GM12878 (cell line): ENCODE data around the gene SNAPC4. TPM values are rescaled to one million over a fixed set of nuclear protein-coding genes. Genes with fewer than 3 reads are reported as not detected.

ENCODE experiments used
- ATAC-seq: fragments of 200-7000 bp; cut with Tn5 transposase; 3 replicates; pipeline ENCODE4 v1.9.1; 2020; ENCODE audit warnings: mild to moderate bottlenecking, moderate library complexity
- BruUV-seq: library from RNA; stranded (reverse); fragments of 400-500 nt; replicated peaks from 2 replicates; lab custom pipeline; 2021; lab: Mats Ljungman, UMichigan
- CTCF ChIA-PET: fragments of 300-600 bp; sonication (Branson Sonifier 250); formaldehyde crosslinking; extraction: SDS; loops from one replicate; lab custom pipeline; 2021; ENCODE audit warnings: inconsistent platforms; lab: Yijun Ruan, JAX
- POLR2A ChIA-PET: fragments of 350-600 bp; formaldehyde crosslinking; extraction: SDS; loops from one replicate; lab custom pipeline; 2021; ENCODE audit warnings: inconsistent platforms; lab: Charles Lee
- RAD21 ChIA-PET: fragments of 300-600 bp; sonication (Branson Sonifier 250); formaldehyde crosslinking; loops from one replicate; lab custom pipeline; 2023; ENCODE audit warnings: antibody characterized with exemption; ENCODE audit not compliant: unreplicated experiment; lab: Charles Lee
- SMC1A ChIA-PET: fragments of 300-600 bp; sonication (Branson Sonifier 250); formaldehyde crosslinking; loops from one replicate; lab custom pipeline; 2023; ENCODE audit not compliant: unreplicated experiment, uncharacterized antibody; lab: Charles Lee
- DNase-seq: peaks from one replicate; pipeline ENCODE4 v3.0.0-alpha.2; 2011; ENCODE audit warnings: low read depth, low spot score
- FAIRE-seq: peaks from 3 replicates; lab custom pipeline; 2011; peaks lifted over from hg19 to GRCh38; lab: Jason Lieb, UNC
- H2AFZ ChIP-seq: 2 replicates; pipeline ENCODE4 v1.6.0; 2011; ENCODE audit warnings: low read depth, low read length, control low read depth; ENCODE audit not compliant: control insufficient read depth
- H3K27ac ChIP-seq: 2 replicates; pipeline ENCODE4 v1.5.1; 2011; ENCODE audit warnings: control low read depth; ENCODE audit not compliant: control insufficient read depth, insufficient read depth
- H3K27me3 ChIP-seq, 2 experiments: replicated peaks in 1 of 2; 2 replicates each; pipeline versions ENCODE4 v1.6.0 to v1.6.1; 2011; ENCODE audit warnings: low read length in 1 of 2; ENCODE audit not compliant: control insufficient read depth in 2 of 2, insufficient read depth in 2 of 2
- H3K36me3 ChIP-seq, 2 experiments: 2 replicates each; pipeline ENCODE4 v1.5.1; 2011; ENCODE audit warnings: low read length in 1 of 2; ENCODE audit not compliant: control insufficient read depth in 2 of 2, insufficient read depth in 2 of 2
- H3K4me1 ChIP-seq: 2 replicates; pipeline ENCODE4 v1.6.1; 2011; ENCODE audit warnings: mild to moderate bottlenecking, low read length, moderate library complexity, mixed read lengths; ENCODE audit not compliant: control insufficient read depth, insufficient read depth
- H3K4me2 ChIP-seq: 2 replicates; pipeline ENCODE4 v1.6.0; 2011; ENCODE audit warnings: control low read depth; ENCODE audit not compliant: control insufficient read depth, insufficient read depth
- H3K4me3 ChIP-seq: fragments of 200-600 bp; sonication (generic); 2 replicates; pipeline ENCODE4 v1.5.1; 2016
- H3K79me2 ChIP-seq: 2 replicates; pipeline ENCODE4 v1.6.0; 2011; ENCODE audit warnings: low read length; ENCODE audit not compliant: control insufficient read depth, insufficient read depth
- H3K9ac ChIP-seq: 2 replicates; pipeline ENCODE4 v1.8.0; 2011; ENCODE audit warnings: low read length, control low read depth, mixed read lengths; ENCODE audit not compliant: control insufficient read depth, insufficient read depth
- H3K9me3 ChIP-seq: replicated peaks from 3 replicates; pipeline ENCODE4 v1.5.1; 2011; ENCODE audit warnings: mild to moderate bottlenecking, low read length; ENCODE audit not compliant: control insufficient read depth, insufficient read depth
- H4K20me1 ChIP-seq: 2 replicates; pipeline ENCODE4 v1.6.0; 2011; ENCODE audit not compliant: control insufficient read depth, insufficient read depth
- ATF7 ChIP-seq: fragments of 450-650 bp; IDR thresholded peaks from 2 replicates; pipeline ENCODE4 v1.6.1; 2016; ENCODE audit warnings: low read depth, mild to moderate bottlenecking
- BACH1 ChIP-seq: fragments of 450-650 bp; IDR thresholded peaks from 2 replicates; pipeline ENCODE4 v1.6.1; 2017; ENCODE audit warnings: mild to moderate bottlenecking, borderline replicate concordance
- BCLAF1 ChIP-seq: fragments of 450-650 bp; IDR thresholded peaks from 2 replicates; pipeline ENCODE4 v1.6.1; 2017; ENCODE audit warnings: antibody characterized with exemption, mild to moderate bottlenecking, moderate library complexity
- CHD1 ChIP-seq: IDR thresholded peaks from 2 replicates; pipeline ENCODE4 v1.6.1; 2012; ENCODE audit warnings: low read depth, low read length, improper control_type of control experiment
- CHD2 ChIP-seq: IDR thresholded peaks from 2 replicates; pipeline ENCODE4 v1.6.1; 2011; ENCODE audit warnings: low read depth, low read length, improper control_type of control experiment, borderline replicate concordance
- IKZF1 ChIP-seq: fragments of 450-650 bp; conservative IDR thresholded peaks from 2 replicates; pipeline ENCODE4 v1.6.1; 2017; ENCODE audit warnings: antibody characterized with exemption, mild to moderate bottlenecking
- KAT2A ChIP-seq: conservative IDR thresholded peaks from 2 replicates; pipeline ENCODE4 v1.6.1; 2011; ENCODE audit warnings: low read depth, low read length; ENCODE audit not compliant: control insufficient read depth
- MTA3 ChIP-seq: IDR thresholded peaks from 2 replicates; pipeline ENCODE4 v1.6.1; 2012; ENCODE audit warnings: low read length, inconsistent platforms, borderline replicate concordance
- SRF ChIP-seq, 2 experiments: IDR thresholded peaks; 2 replicates each; pipeline ENCODE4 v1.6.1; 2011; ENCODE audit warnings: low read depth in 2 of 2, low read length in 2 of 2, mild to moderate bottlenecking in 1 of 2, moderate library complexity in 1 of 2
- SUZ12 ChIP-seq: fragments of 200-600 bp; sonication (generic); IDR thresholded peaks from one replicate; pipeline ENCODE4 v1.6.1; 2018; ENCODE audit warnings: antibody characterized with exemption, mild to moderate bottlenecking; ENCODE audit not compliant: unreplicated experiment
- WRNIP1 ChIP-seq: IDR thresholded peaks from 2 replicates; pipeline ENCODE4 v1.6.1; 2011; ENCODE audit warnings: low read depth, low read length, improper control_type of control experiment, borderline replicate concordance
- ZBED1 ChIP-seq: IDR thresholded peaks from 2 replicates; pipeline ENCODE4 v1.6.1; 2016; ENCODE audit warnings: borderline replicate concordance
- ZBTB11 ChIP-seq: fragments of 450-650 bp; formaldehyde crosslinking; IDR thresholded peaks from 2 replicates; pipeline ENCODE4 v1.5.0; 2022; ENCODE audit warnings: mild to moderate bottlenecking, missing genetic modification characterization
- WGBS: methylation state at CpG from one replicate; pipeline ENCODE4 v1.1.6; 2016; ENCODE audit warnings: low lambda C conversion rate; ENCODE audit not compliant: insufficient replicate concordance, insufficient coverage; ENCODE audit errors: missing lambda C conversion rate; 5-methylcytosine and 5-hydroxymethylcytosine counted together
- in situ Hi-C: fragments of 300-500 bp; cut with MboI; formaldehyde crosslinking; loops from 9 replicates; pipeline ENCODE4 v1.14.3; 2018; ENCODE audit warnings: mixed read lengths
- intact Hi-C: fragments of 100-400 bp; cut with micrococcal nuclease; formaldehyde crosslinking; loops from one replicate; pipeline ENCODE4 v1.14.2; 2022; ENCODE audit not compliant: unreplicated experiment
- polyA plus RNA-seq, 11 experiments: library from polyadenylated mRNA; depleted of rRNA in 4 of 11; unstranded in 6 of 11; stranded (reverse) in 5 of 11; fragments of >200 nt; fragmentation: Nextera tagmentation in 4 of 11; fragmentation: Illumina TruSeq in 1 of 11; extraction: Ambion mirVana in 4 of 11; extraction: Trizol in 1 of 11; gene quantifications; 1 replicate in 1 of 11; 2 replicates in 10 of 11; pipeline versions ENCODE4 v1.2.1 to v1.2.3, GENCODE V29; 2011 to 2016; ENCODE audit warnings: inconsistent platforms in 2 of 11, missing spikeins in 2 of 11, low read depth in 1 of 11
- total RNA-seq, 4 experiments: library from RNA; depleted of rRNA in 3 of 4; stranded (reverse); fragments of >200 nt in 3 of 4; fragmentation: Illumina TruSeq in 1 of 4; extraction: Trizol in 1 of 4; gene quantifications; 2 replicates each; pipeline versions ENCODE4 v1.2.1 to v1.2.3, GENCODE V29; 2013 to 2021

SNAPC4 gene
- total and polyA plus RNA-seq, 10 of the 15 experiments (the other 5 are each of a cell fraction or from before 2014, with no cell fraction given): 0.42 to 19.8 (median 7.0) TPM

- H2AFZ ChIP-seq: no peak overlapping the region
- peaks cover 11% of the 10 kb centered on the region for H3K4me1 ChIP-seq
- H4K20me1 ChIP-seq: no peaks in the 10 kb centered on the region
- H3K79me2 ChIP-seq: peaks cover 26% of the 10 kb centered on the region
- in situ Hi-C loops (loop anchor here (5.0 kb wide), 1 partner anchor 59 kb away; no protein-coding TSS in a partner anchor), intact Hi-C loops (no loop called here)
- POLR2A ChIA-PET: no interaction called here
- no peak for ATAC-seq
- RAD21 ChIA-PET: no interaction called here
- H3K27me3 ChIP-seq: no peaks in the 10 kb centered on the region
- WGBS: 100% methylated on average over 4 of the region's 4 CpGs
- peaks cover 19 to 33% of the 10 kb centered on the region in 2 experiments for H3K36me3 ChIP-seq
- H3K9me3 ChIP-seq: no peaks in the 10 kb centered on the region
- no peak overlapping the region for H3K27ac ChIP-seq
- SMC1A ChIA-PET: no interaction called here
- DNase-seq: no peak
- FAIRE-seq: no peak
- no TSS peak for BruUV-seq
- no peak for TF ChIP-seq BACH1
- TF ChIP-seq ZBTB11: no peak
- no peak for TF ChIP-seq WRNIP1
- TF ChIP-seq SUZ12: no peak
- no peak for TF ChIP-seq ZBED1
- TF ChIP-seq SRF (IDR thresholded peaks at IDR 0.05; ENCODE audit: low read depth in 2 of 2, low read length in 2 of 2): no peak
- TF ChIP-seq IKZF1: no peak
- no peak for TF ChIP-seq CHD1
- no peak for TF ChIP-seq KAT2A
- TF ChIP-seq CHD2: no peak
- no peak for TF ChIP-seq MTA3
- TF ChIP-seq BCLAF1: no peak
- TF ChIP-seq ATF7: no peak
- no peak overlapping the region for H3K4me3 ChIP-seq
- no peak overlapping the region for H3K4me2 ChIP-seq
- CTCF ChIA-PET: no interaction called here
- H3K9ac ChIP-seq: no peak overlapping the region
These were observed 3.8 kb downstream of the SNAPC4 start for GRCh38 chr9:136396219-136396515.
